Measurements from ENCODE around the gene TMEM203. TPM values are rescaled to one million over a fixed set of nuclear protein-coding genes. Genes with fewer than 3 reads are reported as not detected.

Gene TMEM203
- total RNA-seq, 1 donor from 2014 or later, result 36.5 TPM

DNA sequence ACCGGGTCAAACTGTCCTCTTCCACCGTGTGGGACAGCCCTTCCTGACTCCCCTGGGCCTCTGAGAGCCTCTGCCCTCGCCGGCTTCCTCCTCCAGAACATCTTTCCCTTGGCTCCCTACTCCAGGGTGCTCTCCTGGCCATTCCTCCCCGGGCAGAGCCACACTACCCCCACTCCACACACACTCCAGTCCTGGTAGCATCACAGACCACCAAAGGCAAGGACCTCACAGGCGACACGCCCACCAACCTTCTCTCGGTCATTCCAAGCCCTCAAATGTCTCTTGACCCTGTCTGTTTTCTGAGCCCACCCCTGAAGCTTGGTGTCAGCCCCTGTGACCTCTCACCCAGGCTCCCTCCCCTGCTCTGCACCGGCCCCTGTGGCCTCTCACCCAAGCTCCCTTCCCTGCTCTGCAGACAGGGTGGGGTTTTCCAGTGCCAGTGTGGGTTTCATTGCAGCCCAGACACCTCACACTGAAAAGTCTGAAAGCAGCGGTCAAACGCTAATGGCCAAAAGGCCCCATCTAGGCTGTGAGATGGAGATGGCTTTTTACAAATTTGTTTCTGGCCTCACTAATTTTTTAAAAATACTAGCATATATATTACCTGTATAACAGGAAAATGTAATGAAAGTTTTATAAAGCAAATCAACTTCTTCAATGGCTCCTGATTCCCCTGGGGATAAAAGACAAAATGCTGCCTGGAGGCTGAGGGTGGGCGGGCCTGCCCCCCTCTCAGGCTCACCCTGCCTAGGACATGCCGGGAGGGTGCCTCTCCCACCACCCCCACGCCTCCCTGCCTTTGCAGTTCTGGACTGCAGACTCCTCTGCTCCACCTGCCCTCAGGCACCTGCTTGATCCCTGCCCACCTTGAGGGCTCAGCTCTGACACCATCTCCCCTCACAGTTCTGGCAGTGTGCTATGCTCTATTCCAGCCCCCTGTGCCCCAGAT lies 46.1 kb downstream of the TMEM203 start:
- peaks cover 10% of the 10 kb centered on the region for H3K4me1 Mint-ChIP-seq (ENCODE audit: low read depth, unreplicated experiment)
- TF ChIP-seq, protein P1, sequence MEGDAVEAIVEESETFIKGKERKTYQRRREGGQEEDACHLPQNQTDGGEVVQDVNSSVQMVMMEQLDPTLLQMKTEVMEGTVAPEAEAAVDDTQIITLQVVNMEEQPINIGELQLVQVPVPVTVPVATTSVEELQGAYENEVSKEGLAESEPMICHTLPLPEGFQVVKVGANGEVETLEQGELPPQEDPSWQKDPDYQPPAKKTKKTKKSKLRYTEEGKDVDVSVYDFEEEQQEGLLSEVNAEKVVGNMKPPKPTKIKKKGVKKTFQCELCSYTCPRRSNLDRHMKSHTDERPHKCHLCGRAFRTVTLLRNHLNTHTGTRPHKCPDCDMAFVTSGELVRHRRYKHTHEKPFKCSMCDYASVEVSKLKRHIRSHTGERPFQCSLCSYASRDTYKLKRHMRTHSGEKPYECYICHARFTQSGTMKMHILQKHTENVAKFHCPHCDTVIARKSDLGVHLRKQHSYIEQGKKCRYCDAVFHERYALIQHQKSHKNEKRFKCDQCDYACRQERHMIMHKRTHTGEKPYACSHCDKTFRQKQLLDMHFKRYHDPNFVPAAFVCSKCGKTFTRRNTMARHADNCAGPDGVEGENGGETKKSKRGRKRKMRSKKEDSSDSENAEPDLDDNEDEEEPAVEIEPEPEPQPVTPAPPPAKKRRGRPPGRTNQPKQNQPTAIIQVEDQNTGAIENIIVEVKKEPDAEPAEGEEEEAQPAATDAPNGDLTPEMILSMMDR (IDR thresholded peaks at IDR 0.05; ENCODE audit: partially characterized antibody, unreplicated experiment), result no peak
- H3K4me3 Mint-ChIP-seq (ENCODE audit: unreplicated experiment), result peak overlapping the region; percentile 72
- H3K36me3 Mint-ChIP-seq (ENCODE audit: unreplicated experiment), result no peaks in the 10 kb centered on the region
- peaks cover 24% of the 10 kb centered on the region for H3K27me3 Mint-ChIP-seq (ENCODE audit: unreplicated experiment)
- H3K27ac Mint-ChIP-seq (ENCODE audit: unreplicated experiment), result peak overlapping the region; percentile 29
- peaks cover 4% of the 10 kb centered on the region for H3K9me3 Mint-ChIP-seq (ENCODE audit: unreplicated experiment)
- DNase-seq, result no peak

DNA sequence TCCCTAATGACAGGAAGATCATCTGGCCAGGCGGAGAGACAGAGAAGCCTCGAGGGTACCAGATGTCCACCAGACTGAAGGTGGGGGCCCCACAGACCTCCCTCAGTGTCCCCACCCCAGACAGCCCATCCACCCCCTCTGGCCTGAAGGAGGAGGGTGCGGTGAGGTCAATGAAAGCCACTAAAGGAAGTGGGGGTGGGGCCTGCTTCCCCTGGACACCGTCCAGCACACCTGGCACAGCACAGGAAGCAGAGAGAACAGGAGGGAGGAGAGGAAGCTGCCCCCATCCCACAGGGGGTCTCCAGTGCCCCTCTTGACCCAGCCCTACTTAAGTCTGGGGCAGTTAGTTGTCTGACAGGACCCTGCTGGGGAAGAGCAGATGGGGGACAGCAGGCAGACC lies 46.8 kb downstream of the TMEM203 start:
- no peak for DNase-seq
- Mint-ChIP-seq H3K4me3 (ENCODE audit: unreplicated experiment) (no peak overlapping the region), H3K27me3 (ENCODE audit: unreplicated experiment) (peaks cover 24% of the 10 kb centered on the region), H3K27ac (ENCODE audit: unreplicated experiment) (no peak overlapping the region), H3K36me3 (ENCODE audit: unreplicated experiment) (no peaks in the 10 kb centered on the region), H3K4me1 (ENCODE audit: low read depth, unreplicated experiment) (peaks cover 10% of the 10 kb centered on the region), H3K9me3 (ENCODE audit: unreplicated experiment) (peaks cover 4% of the 10 kb centered on the region)
- TF ChIP-seq, protein P1 (IDR thresholded peaks at IDR 0.05; ENCODE audit: partially characterized antibody, unreplicated experiment), result no peak

DNA sequence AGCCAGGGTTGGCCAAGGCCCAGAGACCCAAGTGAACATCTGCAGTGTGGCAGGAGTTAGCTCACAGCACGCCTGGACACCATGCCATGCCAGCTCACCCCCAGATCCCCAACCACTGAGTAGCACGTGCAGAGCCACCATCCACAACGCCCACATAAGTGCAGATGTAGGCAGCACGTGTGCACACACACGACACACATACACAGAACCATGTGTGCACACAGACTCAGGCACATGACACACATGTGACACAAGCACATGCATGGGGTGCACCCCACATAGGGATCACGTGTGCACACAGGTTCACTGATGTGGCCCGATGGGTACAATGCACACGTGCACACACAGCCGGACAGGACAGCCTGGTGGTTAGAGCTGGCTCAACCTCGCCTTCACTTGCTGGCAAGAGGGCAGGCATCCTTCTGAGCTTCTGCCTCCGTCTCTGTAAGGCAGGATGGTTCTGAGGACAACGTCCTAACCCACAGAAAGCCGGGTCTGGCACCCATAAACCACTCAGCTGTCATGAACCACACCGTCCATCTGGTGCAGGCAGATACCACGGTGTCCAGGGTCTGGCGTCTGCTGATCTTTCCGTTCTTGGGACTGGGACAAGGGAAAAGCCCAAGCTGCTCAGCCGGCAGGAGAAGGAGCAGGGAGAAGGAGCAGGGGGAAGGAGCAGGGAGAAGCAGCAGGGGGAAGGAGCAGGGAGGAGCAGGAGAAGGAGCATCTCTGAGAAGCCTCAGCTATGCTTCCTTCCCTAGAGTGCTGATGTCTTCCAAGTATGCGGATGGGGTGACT lies 47.6 kb downstream of the TMEM203 start:
- peaks cover 10% of the 10 kb centered on the region for H3K4me1 Mint-ChIP-seq (ENCODE audit: low read depth, unreplicated experiment)
- H3K4me3 Mint-ChIP-seq (ENCODE audit: unreplicated experiment), result no peak overlapping the region
- TF ChIP-seq, protein P1 (IDR thresholded peaks at IDR 0.05; ENCODE audit: partially characterized antibody, unreplicated experiment), result no peak
- H3K27ac Mint-ChIP-seq (ENCODE audit: unreplicated experiment), result no peak overlapping the region
- H3K36me3 Mint-ChIP-seq (ENCODE audit: unreplicated experiment), result no peaks in the 10 kb centered on the region
- peaks cover 2% of the 10 kb centered on the region for H3K9me3 Mint-ChIP-seq (ENCODE audit: unreplicated experiment)
- no peak for DNase-seq
- peaks cover 18% of the 10 kb centered on the region for H3K27me3 Mint-ChIP-seq (ENCODE audit: unreplicated experiment)

- H3K36me3 Mint-ChIP-seq (ENCODE audit: unreplicated experiment), result no peaks in the 10 kb centered on the region
- H3K27ac Mint-ChIP-seq (ENCODE audit: unreplicated experiment), result no peak overlapping the region
- H3K27me3 Mint-ChIP-seq (ENCODE audit: unreplicated experiment), result peaks cover 18% of the 10 kb centered on the region
- TF ChIP-seq, protein P1 (IDR thresholded peaks at IDR 0.05; ENCODE audit: partially characterized antibody, unreplicated experiment), result no peak
- peaks cover 10% of the 10 kb centered on the region for H3K4me1 Mint-ChIP-seq (ENCODE audit: low read depth, unreplicated experiment)
- peaks cover 2% of the 10 kb centered on the region for H3K9me3 Mint-ChIP-seq (ENCODE audit: unreplicated experiment)
- H3K4me3 Mint-ChIP-seq (ENCODE audit: unreplicated experiment), result no peak overlapping the region
- peak; percentile 64 for DNase-seq
Observed at GRCh38 chr9:137156567-137157375, 48.7 kb downstream of the TMEM203 start.

Small RNA genes within 50 kb of the gene (microRNA-seq; reads per million reads assigned to microRNA genes)
- not detected for gene MIR3621 (ENCODE audit: unreplicated experiment)

Other genes starting within 250 kb of the TMEM203 start
- gene PTGDS, start 228.1 kb downstream of the TMEM203 start, total RNA-seq (ENCODE audit: unreplicated experiment), result not detected
- not detected for gene LCNL1, start 222.7 kb downstream of the TMEM203 start, total RNA-seq (ENCODE audit: unreplicated experiment)
- 50.7 TPM for gene PAXX, start 213.2 kb downstream of the TMEM203 start, total RNA-seq (ENCODE audit: unreplicated experiment)
- gene CLIC3, start 209.1 kb downstream of the TMEM203 start, total RNA-seq (ENCODE audit: unreplicated experiment), result not detected
- 70.7 TPM for gene ABCA2, start 177.4 kb downstream of the TMEM203 start, total RNA-seq (ENCODE audit: unreplicated experiment)
- gene FUT7, start 173.6 kb downstream of the TMEM203 start, total RNA-seq (ENCODE audit: unreplicated experiment), result 0.20 TPM
- gene NPDC1, start 159.5 kb downstream of the TMEM203 start, total RNA-seq (ENCODE audit: unreplicated experiment), result 260 TPM
- 0.69 TPM for gene ENTPD2, start 151.6 kb downstream of the TMEM203 start, total RNA-seq (ENCODE audit: unreplicated experiment)
- gene SAPCD2, start 135.1 kb downstream of the TMEM203 start, total RNA-seq (ENCODE audit: unreplicated experiment), result 13.5 TPM
- 5.1 TPM for gene UAP1L1, start 128.1 kb downstream of the TMEM203 start, total RNA-seq (ENCODE audit: unreplicated experiment)
- 59.8 TPM for gene MAN1B1, start 118.7 kb downstream of the TMEM203 start, total RNA-seq (ENCODE audit: unreplicated experiment)
- gene DPP7, start 90.9 kb downstream of the TMEM203 start, total RNA-seq (ENCODE audit: unreplicated experiment), result 30.8 TPM
- 5.5 TPM for gene GRIN1, start 66.5 kb downstream of the TMEM203 start, total RNA-seq (ENCODE audit: unreplicated experiment)
- gene LRRC26, start 35.6 kb downstream of the TMEM203 start, total RNA-seq (ENCODE audit: unreplicated experiment), result 0.98 TPM
- not detected for gene TMEM210, start 33.6 kb downstream of the TMEM203 start, total RNA-seq (ENCODE audit: unreplicated experiment)
- 72.9 TPM for gene ANAPC2, start 17.1 kb downstream of the TMEM203 start, total RNA-seq (ENCODE audit: unreplicated experiment)
- gene SSNA1, start 17.0 kb downstream of the TMEM203 start, total RNA-seq (ENCODE audit: unreplicated experiment), result 37.3 TPM
- gene TPRN, start 4.9 kb downstream of the TMEM203 start, total RNA-seq (ENCODE audit: unreplicated experiment), result 9.6 TPM
- 31.6 TPM for gene NDOR1, start 52 bp upstream of the TMEM203 start, total RNA-seq (ENCODE audit: unreplicated experiment)
- gene RNF208, start 16.6 kb upstream of the TMEM203 start, total RNA-seq (ENCODE audit: unreplicated experiment), result 24.8 TPM
- gene CYSRT1, start 19.5 kb upstream of the TMEM203 start, total RNA-seq (ENCODE audit: unreplicated experiment), result 2.1 TPM
- 0.39 TPM for gene RNF224, start 21.9 kb upstream of the TMEM203 start, total RNA-seq (ENCODE audit: unreplicated experiment)
- gene SLC34A3, start 25.3 kb upstream of the TMEM203 start, total RNA-seq (ENCODE audit: unreplicated experiment), result not detected
- gene TUBB4B, start 35.6 kb upstream of the TMEM203 start, total RNA-seq (ENCODE audit: unreplicated experiment), result 192 TPM
- not detected for gene STPG3, start 45.6 kb upstream of the TMEM203 start, total RNA-seq (ENCODE audit: unreplicated experiment)
- 48.5 TPM for gene NELFB, start 49.7 kb upstream of the TMEM203 start, total RNA-seq (ENCODE audit: unreplicated experiment)
- gene TOR4A, start 72.1 kb upstream of the TMEM203 start, total RNA-seq (ENCODE audit: unreplicated experiment), result 1.5 TPM
- 15.2 TPM for gene NRARP, start 96.6 kb upstream of the TMEM203 start, total RNA-seq (ENCODE audit: unreplicated experiment)
- gene EXD3, start 217.5 kb upstream of the TMEM203 start, total RNA-seq (ENCODE audit: unreplicated experiment), result 24.5 TPM
- gene NOXA1, start 217.7 kb upstream of the TMEM203 start, total RNA-seq (ENCODE audit: unreplicated experiment), result 2.6 TPM
- gene ENTPD8, start 235.7 kb upstream of the TMEM203 start, total RNA-seq (ENCODE audit: unreplicated experiment), result 1.0 TPM

Data from glutamatergic neuron (in vitro differentiated cells).